Mucosa of descending colon (tissue), 3 donors: ENCODE measurements around the gene CHD2. TPM values are rescaled to one million over a fixed set of nuclear protein-coding genes. Genes with fewer than 3 reads are reported as not detected.

Experiments
- ATAC-seq: fragments of 200-7000 bp; cut with Tn5 transposase; one replicate; pipeline ENCODE4 v1.9.1; 2020; ENCODE audit warnings: mild to moderate bottlenecking, moderate library complexity
- DNase-seq, 3 donors: peaks; one replicate each; pipeline ENCODE4 v3.0.0-alpha.2; 2020
- H3K36me3 ChIP-seq: fragments of 200-600 bp; one replicate; pipeline ENCODE4 v1.8.0; 2021; ENCODE audit warnings: low read depth, mild to moderate bottlenecking
- H3K4me1 ChIP-seq: fragments of 200-600 bp; one replicate; pipeline ENCODE4 v1.8.0; 2021; ENCODE audit warnings: low read depth, mild to moderate bottlenecking
- H3K4me3 ChIP-seq: fragments of 200-600 bp; one replicate; pipeline ENCODE4 v1.8.0; 2021; ENCODE audit warnings: mild to moderate bottlenecking
- H3K9me3 ChIP-seq: fragments of 200-600 bp; one replicate; pipeline ENCODE4 v1.8.0; 2021; ENCODE audit warnings: mild to moderate bottlenecking
- CTCF ChIP-seq: fragments of 200-600 bp; IDR thresholded peaks from one replicate; pipeline ENCODE4 v1.8.0; 2022; ENCODE audit warnings: antibody characterized with exemption, mild to moderate bottlenecking
- intact Hi-C, 2 donors: fragments of 100-400 bp; cut with DNase I in 1 of 2; cut with micrococcal nuclease in 1 of 2; formaldehyde crosslinking; loops; one replicate each; pipeline versions ENCODE4 v1.11.0 to v1.11.1; 2022; cut with DNase I, micrococcal nuclease
- total RNA-seq, 3 donors: library from RNA; stranded (reverse); fragmentation: NEBNext Ultra II Directional in 2 of 3; extraction: Animal tissue kit (Norgen Biotek cat#: 25700) in 2 of 3; gene quantifications; one replicate each; pipeline versions ENCODE4 v1.2.1 to v1.2.4, GENCODE V29; 2021 to 2023
- donor health status: DM: no; HTN: no; CAD: no; lungs with moderate emphysema.
- donor health status: DM: no; HTN: no; CAD: no.
- donor health status: DM: no; HTN: yes; CAD: no.

The CHD2 gene
- total RNA-seq, 3 donors from 2014 or later: 86.2 to 128 (median 110) TPM

- no peak for TF ChIP-seq CTCF
- intact Hi-C loops: no loop called here
- Histone ChIP-seq H3K4me3 (no peak overlapping the region), H3K36me3 (peaks cover 30% of the 10 kb centered on the region), H3K4me1 (no peaks in the 10 kb centered on the region), H3K9me3 (no peaks in the 10 kb centered on the region)
- no peak for DNase-seq
- ATAC-seq: no peak
Measured at GRCh38 chr15:93018574-93018973, 118.5 kb downstream of the CHD2 start.

GRCh38 chr15:93019090-93019489 is 119.0 kb downstream of the CHD2 start:
- DNase-seq: no peak
- no peaks in the 10 kb centered on the region for H3K4me1 ChIP-seq
- H3K36me3 ChIP-seq: peaks cover 30% of the 10 kb centered on the region
- H3K4me3 ChIP-seq: no peak overlapping the region
- TF ChIP-seq CTCF: no peak
- H3K9me3 ChIP-seq: no peaks in the 10 kb centered on the region
- intact Hi-C loops: no loop called here
- ATAC-seq: no peak

GRCh38 chr15:93019971-93020370 is 119.8 kb downstream of the CHD2 start:
- DNase-seq (no peak), ATAC-seq (no peak)
- Histone ChIP-seq H3K36me3 (peaks cover 29% of the 10 kb centered on the region), H3K9me3 (no peaks in the 10 kb centered on the region), H3K4me1 (no peaks in the 10 kb centered on the region), H3K4me3 (no peak overlapping the region)
- TF ChIP-seq CTCF: no peak
- intact Hi-C loops: no loop called here

- ATAC-seq: no peak
- Histone ChIP-seq H3K9me3 (no peaks in the 10 kb centered on the region), H3K36me3 (peaks cover 17% of the 10 kb centered on the region), H3K4me1 (no peaks in the 10 kb centered on the region), H3K4me3 (no peak overlapping the region)
- no peak for TF ChIP-seq CTCF
- intact Hi-C loops: no loop called here
- DNase-seq: no peak
Measured at GRCh38 chr15:93020976-93021772, 121.0 kb downstream of the CHD2 start.

- no peak for ATAC-seq
- intact Hi-C loops: no loop called here
- H3K9me3 ChIP-seq: no peaks in the 10 kb centered on the region
- DNase-seq: no peak
- H3K4me1 ChIP-seq: peaks cover 5% of the 10 kb centered on the region
- H3K4me3 ChIP-seq: no peak overlapping the region
- peaks cover 17% of the 10 kb centered on the region for H3K36me3 ChIP-seq
- TF ChIP-seq CTCF: no peak
Measured at GRCh38 chr15:93024293-93024692, 124.2 kb downstream of the CHD2 start.
